ENCODE results near the gene SLC16A12.

The SLC16A12 gene

GRCh38 chr10:89535171-89536012 is at the start of gene SLC16A12:
Gene SLC16A12, minus strand, starts transcription at chr10:89535594. Its CDS starts 73,016 bp downstream, at chr10:89462578.
- peak; percentile 19 to 20 for DNase-seq

GRCh38 chr10:89582022-89582421 is 46.6 kb upstream of the SLC16A12 start:
- no peak for DNase-seq

- DNase-seq: no peak
These were observed 44.8 kb upstream of the SLC16A12 start for GRCh38 chr10:89580243-89580642.

- DNase-seq: no peak
These were observed 41.3 kb upstream of the SLC16A12 start for GRCh38 chr10:89576696-89577095.

- DNase-seq: no peak
These were observed 40.6 kb upstream of the SLC16A12 start for GRCh38 chr10:89576022-89576421.

GRCh38 chr10:89575031-89575430 is 39.6 kb upstream of the SLC16A12 start:
- DNase-seq: no peak

- DNase-seq: no peak
These were observed 39.0 kb upstream of the SLC16A12 start for GRCh38 chr10:89574368-89574767.

- no peak for DNase-seq
These were observed 32.3 kb upstream of the SLC16A12 start for GRCh38 chr10:89567576-89568245.

GRCh38 chr10:89566992-89567391 is 31.6 kb upstream of the SLC16A12 start:
- no peak for DNase-seq

- no peak for DNase-seq
These were observed 30.9 kb upstream of the SLC16A12 start for GRCh38 chr10:89566095-89566950.

- no peak for DNase-seq
These were observed 29.8 kb upstream of the SLC16A12 start for GRCh38 chr10:89565180-89565579.

GRCh38 chr10:89563861-89564478 is 28.6 kb upstream of the SLC16A12 start:
- no peak for DNase-seq

- DNase-seq: no peak
These were observed 27.9 kb upstream of the SLC16A12 start for GRCh38 chr10:89563311-89563710.

GRCh38 chr10:89556600-89556999 is 21.2 kb upstream of the SLC16A12 start:
- no peak for DNase-seq

GRCh38 chr10:89555688-89556445 is 20.5 kb upstream of the SLC16A12 start:
- DNase-seq: no peak

- no peak for DNase-seq
These were observed 19.0 kb upstream of the SLC16A12 start for GRCh38 chr10:89554433-89554832.

- no peak for DNase-seq
These were observed 17.8 kb upstream of the SLC16A12 start for GRCh38 chr10:89553064-89553734.

GRCh38 chr10:89552213-89552612 is 16.8 kb upstream of the SLC16A12 start:
- DNase-seq: no peak

- no peak for DNase-seq
These were observed 15.1 kb upstream of the SLC16A12 start for GRCh38 chr10:89550509-89550908.

- no peak for DNase-seq
These were observed 14.1 kb upstream of the SLC16A12 start for GRCh38 chr10:89549510-89549909.

- DNase-seq: no peak
These were observed 13.3 kb upstream of the SLC16A12 start for GRCh38 chr10:89548673-89549072.

Measured in activated T-cell treated with anti-CD3 and anti-CD28 coated beads, Interleukin-2, amount 50 U/mL, for 48 hours (primary cell).